ENCODE data around the gene LAMP2. TPM values are rescaled to one million over a fixed set of nuclear protein-coding genes. Genes with fewer than 3 reads are reported as not detected.

The LAMP2 gene
- total and polyA plus RNA-seq, 2 of the 4 experiments (the other 2 are of a cell fraction) = 78.1 to 129 TPM

DNA sequence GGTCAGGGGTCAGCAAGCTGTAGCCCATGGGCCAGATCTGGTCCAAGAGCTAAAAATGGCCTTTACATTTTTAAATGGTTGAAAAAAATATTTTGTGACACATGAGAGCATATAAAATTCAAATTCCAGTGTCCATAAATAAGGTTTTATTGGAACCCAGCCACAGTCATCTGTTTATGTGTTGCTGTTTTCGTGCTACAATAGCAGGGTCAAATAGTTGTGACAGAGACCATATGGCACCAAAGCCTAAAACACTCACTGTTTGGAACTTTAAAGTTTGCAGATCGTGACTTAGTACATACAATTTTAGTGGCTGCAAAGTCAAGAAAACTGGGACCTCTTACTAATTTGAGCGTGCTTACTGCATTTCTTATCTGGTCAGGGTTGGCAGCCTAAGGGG is 29.2 kb downstream of the LAMP2 start:
- Histone ChIP-seq H4K5ac (ENCODE audit: low read depth, low read length) (no peak overlapping the region), H3K4ac (ENCODE audit: low read depth, low read length) (no peak overlapping the region), H3K18ac (ENCODE audit: low read depth, low read length) (no peak overlapping the region), H2BK15ac (ENCODE audit: low read depth, low read length) (no peak overlapping the region), H3K9ac (ENCODE audit: low read depth, low read length) (no peak overlapping the region), H3K27ac (ENCODE audit: insufficient read depth, low read length) (no peak overlapping the region), H3K36me3 (ENCODE audit: control insufficient read depth, insufficient read depth, low read length) (peaks cover 4% of the 10 kb centered on the region; the same call in 1 of the 2 replicates), H3K9me1 (ENCODE audit: insufficient read depth, low read length) (no peaks in the 10 kb centered on the region), H4K20me1 (ENCODE audit: insufficient read depth, low read length) (no peaks in the 10 kb centered on the region), H3K9me3 (ENCODE audit: control insufficient read depth, insufficient read depth, low read length) (no peaks in the 10 kb centered on the region), H3K56ac (ENCODE audit: extremely low read depth, insufficient read depth, low read length) (no peak overlapping the region), H3K27me3 (ENCODE audit: control insufficient read depth, insufficient read depth, low read length) (no peaks in the 10 kb centered on the region), H2AK5ac (ENCODE audit: low read depth, low read length) (no peak overlapping the region), H2AK9ac (replicated peaks; ENCODE audit: low read depth, low read length, poor library complexity) (no peak overlapping the region), H2AFZ (replicated peaks; ENCODE audit: low read length, poor library complexity) (no peak overlapping the region), H3K14ac (replicated peaks; ENCODE audit: low read depth, low read length) (no peak overlapping the region), H2BK20ac (ENCODE audit: low read depth, low read length) (no peak overlapping the region), H3K23ac (ENCODE audit: low read depth, low read length) (no peak overlapping the region), H3K4me3 (ENCODE audit: insufficient read depth, low read depth, low read length) (no peak overlapping the region), H2BK120ac (ENCODE audit: low read depth, low read length) (no peak overlapping the region), H2BK5ac (ENCODE audit: low read depth, low read length, poor library complexity, severe bottlenecking) (no peak overlapping the region), H3K4me2 (ENCODE audit: low read depth, low read length) (no peak overlapping the region), H4K91ac (ENCODE audit: insufficient read depth, low read depth, low read length) (no peak overlapping the region), H4K8ac (ENCODE audit: low read depth in 2 of 2, low read length in 2 of 2) (no peak overlapping the region), H3K79me1 (ENCODE audit: low read depth in 1 of 2, low read length in 2 of 2) (no peaks in the 10 kb centered on the region), H3K4me1 (ENCODE audit: control insufficient read depth, insufficient read depth, low read length) (no peaks in the 10 kb centered on the region)
- ATAC-seq (ENCODE audit: low read depth) (no peak), DNase-seq (no peak)
- ChIA-PET CTCF (interaction anchor here (1.4 kb wide), 1 partner anchor 29 kb away, joined by 4 read pairs; the partner anchor contains the start of gene LAMP2), POLR2A (ENCODE audit: unreplicated experiment) (no interaction called here)
- dilution Hi-C loops (cut with HindIII; ENCODE audit: low sequenced_read_pairs, unreplicated experiment) (no loop called here), in situ Hi-C loops (cut with MboI; ENCODE audit: low sequenced_read_pairs) (no loop called here), intact Hi-C loops (cut with micrococcal nuclease) (no loop called here)
- no CpG with 5 or more reads among the region's 3 CpGs for WGBS, 2 experiments (ENCODE audit: extremely low coverage in 2 of 2, insufficient read length in 1 of 2)
- TF ChIP-seq RAD21 (IDR thresholded peaks at IDR 0.05; ENCODE audit: low read length) (no peak), BHLHE40 (IDR thresholded peaks at IDR 0.05; ENCODE audit: low read depth, low read length) (no peak)
- TF ChIP-seq, protein P1, sequence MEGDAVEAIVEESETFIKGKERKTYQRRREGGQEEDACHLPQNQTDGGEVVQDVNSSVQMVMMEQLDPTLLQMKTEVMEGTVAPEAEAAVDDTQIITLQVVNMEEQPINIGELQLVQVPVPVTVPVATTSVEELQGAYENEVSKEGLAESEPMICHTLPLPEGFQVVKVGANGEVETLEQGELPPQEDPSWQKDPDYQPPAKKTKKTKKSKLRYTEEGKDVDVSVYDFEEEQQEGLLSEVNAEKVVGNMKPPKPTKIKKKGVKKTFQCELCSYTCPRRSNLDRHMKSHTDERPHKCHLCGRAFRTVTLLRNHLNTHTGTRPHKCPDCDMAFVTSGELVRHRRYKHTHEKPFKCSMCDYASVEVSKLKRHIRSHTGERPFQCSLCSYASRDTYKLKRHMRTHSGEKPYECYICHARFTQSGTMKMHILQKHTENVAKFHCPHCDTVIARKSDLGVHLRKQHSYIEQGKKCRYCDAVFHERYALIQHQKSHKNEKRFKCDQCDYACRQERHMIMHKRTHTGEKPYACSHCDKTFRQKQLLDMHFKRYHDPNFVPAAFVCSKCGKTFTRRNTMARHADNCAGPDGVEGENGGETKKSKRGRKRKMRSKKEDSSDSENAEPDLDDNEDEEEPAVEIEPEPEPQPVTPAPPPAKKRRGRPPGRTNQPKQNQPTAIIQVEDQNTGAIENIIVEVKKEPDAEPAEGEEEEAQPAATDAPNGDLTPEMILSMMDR (conservative IDR thresholded peaks at IDR 0.05; ENCODE audit: low read depth, low read length) = no peak
- no TSS peak for BruUV-seq (replicated peaks)

All from IMR-90 (cell line).